ENCODE results near the gene INIP. TPM values are rescaled to one million over a fixed set of nuclear protein-coding genes. Genes with fewer than 3 reads are reported as not detected.

The INIP gene
- total and polyA plus RNA-seq, 2 of the 13 experiments (the other 11 are each of a cell fraction or from before 2014, with no cell fraction given) = 13.6 to 28.6 TPM

- TF ChIP-seq ZNF574 (CRISPR knock-in tag; IDR thresholded peaks at IDR 0.05) (no peak), ZNF142 (CRISPR knock-in tag; IDR thresholded peaks at IDR 0.05) (no peak), KDM5B (CRISPR knock-in tag; IDR thresholded peaks at IDR 0.05; ENCODE audit: borderline replicate concordance) (no peak), UBTF (CRISPR knock-in tag; IDR thresholded peaks at IDR 0.05) (no peak), DR1 (CRISPR knock-in tag; IDR thresholded peaks at IDR 0.05) (no peak), ZSCAN12 (CRISPR knock-in tag; IDR thresholded peaks at IDR 0.05) (no peak)
These were observed 77.6 kb downstream of the INIP start (continued) for GRCh38 chr9:112640311-112640710.

Other genes starting within 250 kb of the INIP start
- gene KIAA1958, start 231.3 kb downstream of the INIP start, total RNA-seq (2016; rRNA removed; fragmentation: Illumina TruSeq; extraction: Trizol) = 8.5 and 11.4 TPM in 2 replicates
- 8.5 and 10.3 TPM in 2 replicates for gene KIAA1958, start 231.3 kb downstream of the INIP start, polyA plus RNA-seq (2011; rRNA removed)
- gene SNX30, start 32.6 kb upstream of the INIP start, total RNA-seq (2016; rRNA removed; fragmentation: Illumina TruSeq; extraction: Trizol) = 12.4 and 18.9 TPM in 2 replicates
- 4.4 TPM in 2 replicates for gene SNX30, start 32.6 kb upstream of the INIP start, polyA plus RNA-seq (2011; rRNA removed)
- not detected in 2 replicates for gene SLC46A2, start 172.8 kb upstream of the INIP start, total RNA-seq (2016; rRNA removed; fragmentation: Illumina TruSeq; extraction: Trizol)
- not detected in 2 replicates for gene SLC46A2, start 172.8 kb upstream of the INIP start, polyA plus RNA-seq (2011; rRNA removed)